ENCODE measurements around the gene IFNL1.

DNA sequence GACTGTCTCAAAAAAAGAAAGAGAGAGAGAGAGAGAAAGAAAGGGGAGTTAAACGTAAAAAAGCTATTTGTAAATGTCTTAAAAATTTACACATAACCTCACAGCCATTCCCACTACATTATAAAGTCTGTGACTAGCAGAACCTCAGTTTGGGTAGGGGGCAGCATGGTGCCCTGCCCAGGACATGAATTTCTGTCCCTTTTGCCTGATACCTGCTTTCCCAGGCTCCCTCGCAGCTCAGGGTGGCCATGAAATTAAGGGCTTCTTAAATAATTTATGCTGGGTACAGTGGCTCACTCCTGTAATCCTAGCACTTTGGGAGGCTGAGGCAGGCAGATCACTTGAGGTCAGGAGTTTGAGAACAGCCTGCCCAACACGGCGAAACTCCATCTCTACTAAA lies 4.8 kb downstream of the IFNL1 start:
- TF ChIP-seq, protein P1, sequence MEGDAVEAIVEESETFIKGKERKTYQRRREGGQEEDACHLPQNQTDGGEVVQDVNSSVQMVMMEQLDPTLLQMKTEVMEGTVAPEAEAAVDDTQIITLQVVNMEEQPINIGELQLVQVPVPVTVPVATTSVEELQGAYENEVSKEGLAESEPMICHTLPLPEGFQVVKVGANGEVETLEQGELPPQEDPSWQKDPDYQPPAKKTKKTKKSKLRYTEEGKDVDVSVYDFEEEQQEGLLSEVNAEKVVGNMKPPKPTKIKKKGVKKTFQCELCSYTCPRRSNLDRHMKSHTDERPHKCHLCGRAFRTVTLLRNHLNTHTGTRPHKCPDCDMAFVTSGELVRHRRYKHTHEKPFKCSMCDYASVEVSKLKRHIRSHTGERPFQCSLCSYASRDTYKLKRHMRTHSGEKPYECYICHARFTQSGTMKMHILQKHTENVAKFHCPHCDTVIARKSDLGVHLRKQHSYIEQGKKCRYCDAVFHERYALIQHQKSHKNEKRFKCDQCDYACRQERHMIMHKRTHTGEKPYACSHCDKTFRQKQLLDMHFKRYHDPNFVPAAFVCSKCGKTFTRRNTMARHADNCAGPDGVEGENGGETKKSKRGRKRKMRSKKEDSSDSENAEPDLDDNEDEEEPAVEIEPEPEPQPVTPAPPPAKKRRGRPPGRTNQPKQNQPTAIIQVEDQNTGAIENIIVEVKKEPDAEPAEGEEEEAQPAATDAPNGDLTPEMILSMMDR (IDR thresholded peaks at IDR 0.05): no peak
- no peak for TF ChIP-seq POLR2A (IDR thresholded peaks at IDR 0.05)

Measured in tibial nerve (tissue), 3 donors.